Hematopoietic multipotent progenitor cell treated with erythropoietin and hydrocortisone succinate and interleukin-3 and kit ligand, for 4 days (in vitro differentiated cells): ENCODE measurements around the gene ESPNL.
A peak's percentile ranks its signal among the peaks of the same experiment; 100 is the strongest.
"Not testable (repeated sequence)": the region's sequence is repeated elsewhere in the genome, so short reads cannot be mapped to it uniquely, and the experiment has no call there.

Source experiments
- DNase-seq: peaks from one replicate; pipeline ENCODE4 v3.0.0-alpha.2; 2015

ESPNL gene

DNA sequence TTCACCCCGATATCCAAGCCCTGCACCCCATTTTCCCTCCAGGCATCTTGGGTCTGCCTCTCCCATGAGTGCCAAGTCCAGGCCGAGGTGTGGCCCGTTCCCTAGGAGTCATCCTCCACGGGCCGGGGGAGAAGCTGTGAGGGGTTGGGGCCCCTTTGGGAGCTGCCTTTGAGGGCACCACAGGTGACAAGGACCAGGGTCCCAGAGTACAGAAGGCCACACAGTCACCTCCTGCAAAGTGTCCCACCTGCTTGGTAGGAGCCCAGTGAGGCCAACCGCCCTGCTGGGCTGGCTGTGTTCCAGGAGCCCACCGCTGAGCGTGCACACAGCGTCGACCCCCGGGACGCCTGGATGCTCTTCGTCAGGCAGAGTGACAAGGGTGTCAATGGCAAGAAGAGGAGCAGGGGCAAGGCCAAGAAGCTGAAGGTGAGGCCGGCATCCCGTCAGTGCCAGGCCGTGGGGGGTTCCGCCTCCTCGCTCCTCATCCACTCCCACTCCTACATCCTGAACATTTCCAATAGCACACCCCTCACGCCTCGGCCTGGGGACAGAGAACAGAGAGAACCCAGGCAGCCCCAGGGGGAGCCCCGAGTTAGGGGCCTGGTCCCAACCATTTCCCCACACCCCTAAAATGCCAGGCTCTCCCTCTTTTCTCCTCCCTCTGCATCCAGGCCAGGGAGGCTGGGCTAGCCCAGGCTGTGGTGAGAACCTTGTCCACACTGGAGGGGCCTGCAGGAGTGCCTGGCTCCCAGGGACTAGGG is 61.3 kb downstream of the ESPNL start:
- DNase-seq = no peak

DNA sequence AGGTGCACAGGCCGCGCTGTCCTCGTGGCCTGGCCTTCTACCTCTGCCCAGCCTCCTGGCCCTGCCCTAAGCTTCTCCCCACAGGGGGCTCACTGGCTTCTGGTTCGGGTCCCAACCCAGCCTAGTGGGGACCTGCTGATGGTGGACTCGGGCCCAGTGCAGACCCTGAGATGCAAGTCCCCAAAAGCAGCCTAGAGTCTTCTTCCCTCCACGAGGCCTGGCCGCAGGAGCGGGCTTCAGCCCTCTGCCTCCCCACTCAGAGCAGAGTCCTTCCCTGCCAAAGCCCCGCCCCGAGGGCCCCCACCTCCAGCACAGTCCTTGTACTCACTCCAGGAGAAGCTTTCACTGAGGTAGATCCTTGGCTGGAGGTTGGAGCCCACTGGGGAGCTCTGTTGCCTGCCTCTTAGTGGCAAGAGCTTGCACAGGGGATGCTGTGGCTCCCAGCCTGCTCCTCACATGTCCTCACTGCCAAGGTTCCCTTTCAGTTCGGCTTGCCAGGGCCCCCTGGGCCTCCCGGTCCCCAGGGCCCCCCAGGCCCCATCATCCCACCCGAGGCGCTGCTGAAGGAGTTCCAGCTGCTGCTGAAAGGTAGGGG is 62.2 kb downstream of the ESPNL start:
- DNase-seq = no peak

- DNase-seq = peak; percentile 32
These were observed 62.8 kb downstream of the ESPNL start for GRCh38 chr2:238162846-238163441.

GRCh38 chr2:238163481-238164198 is 63.5 kb downstream of the ESPNL start:
- peak; percentile 42 for DNase-seq

DNA sequence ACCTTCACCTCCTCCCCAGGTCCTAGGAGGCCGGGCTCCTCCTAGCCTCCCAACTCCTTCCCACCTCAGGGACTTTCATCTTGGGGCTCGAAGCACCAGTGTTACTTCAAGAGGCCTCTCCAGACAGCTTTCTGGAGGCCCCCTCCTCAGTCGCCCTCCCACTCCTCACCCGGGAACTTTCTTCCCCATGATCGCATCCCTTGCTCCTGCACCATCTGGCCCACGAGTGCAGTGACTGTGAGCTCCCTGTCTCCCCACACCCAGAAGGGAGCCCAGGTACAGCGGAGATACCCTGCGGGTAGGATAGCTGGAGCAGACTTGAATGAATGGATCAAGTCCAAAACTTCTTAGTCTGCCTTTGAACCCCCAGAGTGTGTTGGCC is 64.8 kb downstream of the ESPNL start:
- DNase-seq = no peak

GRCh38 chr2:238165288-238165921 is 65.3 kb downstream of the ESPNL start:
- no peak for DNase-seq

- DNase-seq = no peak
These were observed 66.5 kb downstream of the ESPNL start for GRCh38 chr2:238166391-238167343.

DNA sequence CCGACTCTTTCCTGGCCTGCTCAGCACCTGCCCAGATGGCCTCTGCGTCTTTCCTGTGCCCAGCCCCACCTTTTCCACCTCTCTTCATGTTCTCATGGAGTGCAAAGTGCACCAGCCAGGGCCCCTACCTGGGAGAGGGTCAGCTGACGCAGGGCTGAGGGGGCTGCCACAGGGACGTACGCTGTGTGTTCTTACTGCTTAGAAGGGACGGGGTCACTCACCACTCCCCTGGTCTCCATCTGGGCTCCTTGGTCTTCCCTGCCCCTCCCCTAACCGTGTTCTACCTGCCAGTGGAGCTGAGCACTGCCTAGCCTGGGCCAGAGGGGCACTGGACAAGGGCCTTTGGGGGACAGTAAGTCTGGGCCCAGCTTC is 67.2 kb downstream of the ESPNL start:
- no peak for DNase-seq

DNA sequence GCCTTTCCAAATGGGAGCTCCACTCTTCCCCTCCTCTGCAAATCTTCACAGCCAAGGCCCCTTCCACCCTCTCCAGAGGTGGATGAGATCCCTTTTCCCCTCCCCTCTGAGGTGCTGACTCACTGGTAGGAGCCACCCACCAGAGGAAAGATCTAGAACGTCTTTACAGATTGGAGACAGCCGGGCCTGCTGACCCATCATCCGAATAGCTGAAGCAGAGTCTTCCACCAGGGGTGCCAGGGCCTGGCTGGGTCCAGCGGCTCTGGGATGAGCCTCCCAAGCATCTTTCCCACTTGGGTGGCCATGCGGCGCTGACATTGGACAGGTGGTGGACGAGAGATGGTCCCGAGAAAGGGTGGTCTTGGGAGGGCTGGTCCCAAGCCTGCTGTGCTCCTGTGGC is 67.6 kb downstream of the ESPNL start:
- peak; percentile 31 for DNase-seq

DNA sequence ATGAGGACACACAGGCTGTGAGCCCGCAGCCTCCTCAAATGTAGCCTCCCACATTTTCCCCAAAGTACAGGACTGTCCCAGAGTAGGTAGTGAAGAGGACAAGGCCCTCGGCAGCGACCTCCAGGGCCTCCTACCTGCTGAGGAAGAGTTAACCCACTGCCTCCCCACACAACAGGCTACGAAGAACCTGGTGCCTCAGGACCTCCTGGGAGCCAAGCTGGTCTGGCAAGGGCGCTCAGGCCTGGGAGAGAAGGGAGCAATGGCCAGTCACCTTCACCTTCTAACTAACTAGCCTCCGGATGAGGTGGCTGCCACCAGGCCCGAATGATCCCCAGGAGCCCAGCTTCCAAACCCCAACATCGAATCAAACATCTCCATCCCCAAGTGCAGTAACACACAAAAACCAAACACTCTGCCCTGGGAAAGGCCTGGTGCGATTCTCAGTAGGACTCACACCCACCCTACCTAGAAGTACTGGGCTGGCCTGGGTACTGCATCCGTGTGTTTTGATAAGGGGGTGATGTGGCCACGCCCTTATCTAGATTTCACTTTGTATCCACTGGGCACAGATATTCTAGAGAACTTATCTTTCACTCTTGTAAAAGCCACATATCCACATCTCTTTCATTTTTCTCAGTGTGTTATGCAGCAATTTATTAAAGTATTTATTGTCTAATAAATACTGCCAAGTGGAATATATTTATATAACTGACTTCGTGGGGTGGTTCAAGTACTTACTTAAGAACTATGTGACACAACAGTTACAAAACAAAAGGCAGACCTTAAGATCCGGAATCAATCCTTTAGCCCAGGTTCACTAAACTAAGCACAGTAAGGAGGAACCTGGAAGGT is 68.3 kb downstream of the ESPNL start:
- DNase-seq = peak; percentile 92

- peak; percentile 69 for DNase-seq
These were observed 69.0 kb downstream of the ESPNL start for GRCh38 chr2:238169048-238169707.

GRCh38 chr2:238169708-238170251 is 69.6 kb downstream of the ESPNL start:
- DNase-seq = no peak

DNA sequence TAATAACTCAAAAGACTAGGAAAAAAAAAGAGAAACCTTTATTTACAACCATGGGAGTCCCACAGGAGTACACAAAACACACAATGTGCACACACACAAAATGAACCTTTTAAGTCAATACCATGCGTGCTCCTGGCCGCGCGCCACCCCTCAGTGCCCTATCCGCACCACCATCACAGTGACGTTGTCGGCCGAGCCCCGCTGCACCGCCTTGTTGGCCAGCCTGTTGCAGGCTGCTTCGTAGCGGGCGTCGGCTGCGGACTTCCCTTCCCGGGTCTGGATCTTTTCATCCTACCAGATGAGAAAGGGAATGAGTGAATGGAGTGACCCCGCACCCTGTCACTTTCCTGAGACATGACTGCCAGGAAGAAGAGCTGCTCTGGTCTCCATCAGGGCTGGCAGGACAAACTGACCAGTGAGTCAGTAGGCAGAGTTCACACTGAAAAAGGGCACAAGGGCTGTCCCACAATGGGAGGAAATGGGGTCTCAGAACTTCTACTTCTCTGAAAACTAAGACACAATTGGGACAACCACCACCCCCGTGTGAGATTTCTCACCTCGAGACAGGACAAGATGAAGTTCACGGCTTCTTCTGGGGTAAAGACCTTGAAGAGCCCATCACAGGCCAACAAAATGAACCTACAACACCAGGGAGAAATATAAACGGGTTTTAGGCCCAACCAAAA is 70.4 kb downstream of the ESPNL start:
- DNase-seq = no peak

GRCh38 chr2:238171072-238171431 is 70.9 kb downstream of the ESPNL start:
- DNase-seq = not testable (repeated sequence)

- no peak for DNase-seq
These were observed 71.5 kb downstream of the ESPNL start for GRCh38 chr2:238171575-238172187.

DNA sequence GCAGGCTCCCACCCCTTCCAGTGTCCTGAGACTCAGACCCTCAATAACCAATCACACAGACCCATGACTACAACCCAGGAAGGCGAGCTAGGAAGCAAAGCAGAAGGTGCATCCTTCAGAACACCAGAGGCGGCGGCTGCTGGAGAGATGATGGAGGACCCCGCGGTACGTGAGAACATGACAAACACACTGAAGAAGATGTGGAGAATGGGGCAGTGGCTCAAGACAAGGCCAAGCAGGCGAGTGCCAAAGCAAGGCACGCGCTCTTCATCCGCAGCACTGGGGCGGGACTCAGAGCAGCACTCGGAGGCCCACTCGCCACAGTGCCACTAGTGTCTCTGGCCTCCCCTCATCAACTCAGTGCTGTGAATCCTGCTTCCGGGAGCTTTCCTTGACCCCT is 72.3 kb downstream of the ESPNL start:
- DNase-seq = no peak

GRCh38 chr2:238173692-238174091 is 73.6 kb downstream of the ESPNL start:
- no peak for DNase-seq

DNA sequence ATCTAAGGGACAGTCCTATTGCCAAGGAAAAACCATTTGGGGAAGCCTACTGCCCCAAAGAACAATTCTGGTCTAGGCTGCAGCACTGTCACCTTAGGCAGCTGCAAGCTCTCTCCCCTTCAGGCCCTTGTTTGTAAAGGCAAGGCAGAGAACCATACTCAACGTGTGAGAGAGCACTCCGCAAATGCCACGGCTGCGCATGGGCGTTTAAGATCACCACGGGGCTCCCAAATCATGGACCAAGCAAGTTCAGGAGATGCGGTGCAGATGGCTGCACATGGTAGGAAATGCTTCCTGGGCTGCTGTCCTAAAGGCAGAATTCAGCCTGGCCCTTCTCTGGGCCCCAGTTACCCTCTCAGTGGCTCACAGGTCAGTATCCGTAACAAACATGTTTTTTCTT is 74.2 kb downstream of the ESPNL start:
- DNase-seq = no peak

- no peak for DNase-seq
These were observed 74.6 kb downstream of the ESPNL start for GRCh38 chr2:238174701-238175100.
